Measurements from ENCODE around the gene AKR1D1.
"Not testable (repeated sequence)": the region's sequence is repeated elsewhere in the genome, so short reads cannot be mapped to it uniquely, and the experiment has no call there.

- not testable (repeated sequence) for TF ChIP-seq CTCF (IDR thresholded peaks at IDR 0.05 in 2 of 3, conservative IDR thresholded peaks at IDR 0.05 in 1 of 3; ENCODE audit: borderline replicate concordance in 1 of 3, insufficient read depth in 1 of 3, low read depth in 2 of 3, low read length in 2 of 3); MAX (IDR thresholded peaks at IDR 0.05); REST (IDR thresholded peaks at IDR 0.05; ENCODE audit: low read depth); ZFX (IDR thresholded peaks at IDR 0.05); EZH2 (IDR thresholded peaks at IDR 0.05); POLR2AphosphoS5 (IDR thresholded peaks at IDR 0.05; ENCODE audit: low read depth, low read length); YY1 (IDR thresholded peaks at IDR 0.05; ENCODE audit: extremely low read depth, insufficient replicate concordance, low read depth, low read length); SRF (IDR thresholded peaks at IDR 0.05; ENCODE audit: low read depth); JUND (IDR thresholded peaks at IDR 0.05); CEBPB (IDR thresholded peaks at IDR 0.05; ENCODE audit: low read depth); SP1 (IDR thresholded peaks at IDR 0.05; ENCODE audit: low read depth); EGR1 (IDR thresholded peaks at IDR 0.05; ENCODE audit: low read depth); EZH2phosphoT487 (IDR thresholded peaks at IDR 0.05; ENCODE audit: borderline replicate concordance)
Measured at GRCh38 chr7:138040063-138040462, 36.2 kb upstream of the AKR1D1 start.
